ENCODE results near the gene PITPNM3. TPM values are rescaled to one million over a fixed set of nuclear protein-coding genes. Genes with fewer than 3 reads are reported as not detected.

The PITPNM3 gene
- total RNA-seq, 1 donor from 2014 or later, result 2.8 TPM

GRCh38 chr17:6427279-6427781 is 129.0 kb downstream of the PITPNM3 start:
- peaks cover 4% of the 10 kb centered on the region for H3K9me3 Mint-ChIP-seq (ENCODE audit: low read depth)
- TF ChIP-seq, protein P1, sequence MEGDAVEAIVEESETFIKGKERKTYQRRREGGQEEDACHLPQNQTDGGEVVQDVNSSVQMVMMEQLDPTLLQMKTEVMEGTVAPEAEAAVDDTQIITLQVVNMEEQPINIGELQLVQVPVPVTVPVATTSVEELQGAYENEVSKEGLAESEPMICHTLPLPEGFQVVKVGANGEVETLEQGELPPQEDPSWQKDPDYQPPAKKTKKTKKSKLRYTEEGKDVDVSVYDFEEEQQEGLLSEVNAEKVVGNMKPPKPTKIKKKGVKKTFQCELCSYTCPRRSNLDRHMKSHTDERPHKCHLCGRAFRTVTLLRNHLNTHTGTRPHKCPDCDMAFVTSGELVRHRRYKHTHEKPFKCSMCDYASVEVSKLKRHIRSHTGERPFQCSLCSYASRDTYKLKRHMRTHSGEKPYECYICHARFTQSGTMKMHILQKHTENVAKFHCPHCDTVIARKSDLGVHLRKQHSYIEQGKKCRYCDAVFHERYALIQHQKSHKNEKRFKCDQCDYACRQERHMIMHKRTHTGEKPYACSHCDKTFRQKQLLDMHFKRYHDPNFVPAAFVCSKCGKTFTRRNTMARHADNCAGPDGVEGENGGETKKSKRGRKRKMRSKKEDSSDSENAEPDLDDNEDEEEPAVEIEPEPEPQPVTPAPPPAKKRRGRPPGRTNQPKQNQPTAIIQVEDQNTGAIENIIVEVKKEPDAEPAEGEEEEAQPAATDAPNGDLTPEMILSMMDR (IDR thresholded peaks at IDR 0.05; ENCODE audit: unreplicated experiment), result no peak
- no peak overlapping the region for H3K27ac Mint-ChIP-seq
- H3K36me3 Mint-ChIP-seq (ENCODE audit: insufficient read depth), result no peaks in the 10 kb centered on the region
- no peak overlapping the region for H3K4me3 Mint-ChIP-seq (ENCODE audit: low read depth)
- peaks cover 11% of the 10 kb centered on the region for H3K27me3 Mint-ChIP-seq
- H3K4me1 Mint-ChIP-seq (ENCODE audit: low read depth), result peaks cover 1% of the 10 kb centered on the region
- DNase-seq (ENCODE audit: low spot score, unreplicated experiment), result no peak

- no peak overlapping the region for H3K4me3 Mint-ChIP-seq (ENCODE audit: low read depth)
- H3K9me3 Mint-ChIP-seq (ENCODE audit: low read depth), result peaks cover 4% of the 10 kb centered on the region
- no peaks in the 10 kb centered on the region for H3K36me3 Mint-ChIP-seq (ENCODE audit: insufficient read depth)
- no peak for DNase-seq (ENCODE audit: low spot score, unreplicated experiment)
- H3K27ac Mint-ChIP-seq, result no peak overlapping the region
- peaks cover 1% of the 10 kb centered on the region for H3K4me1 Mint-ChIP-seq (ENCODE audit: low read depth)
- TF ChIP-seq, protein P1 (IDR thresholded peaks at IDR 0.05; ENCODE audit: unreplicated experiment), result no peak
- peaks cover 11% of the 10 kb centered on the region for H3K27me3 Mint-ChIP-seq
Observed at GRCh38 chr17:6426356-6427101, 129.8 kb downstream of the PITPNM3 start.

DNA sequence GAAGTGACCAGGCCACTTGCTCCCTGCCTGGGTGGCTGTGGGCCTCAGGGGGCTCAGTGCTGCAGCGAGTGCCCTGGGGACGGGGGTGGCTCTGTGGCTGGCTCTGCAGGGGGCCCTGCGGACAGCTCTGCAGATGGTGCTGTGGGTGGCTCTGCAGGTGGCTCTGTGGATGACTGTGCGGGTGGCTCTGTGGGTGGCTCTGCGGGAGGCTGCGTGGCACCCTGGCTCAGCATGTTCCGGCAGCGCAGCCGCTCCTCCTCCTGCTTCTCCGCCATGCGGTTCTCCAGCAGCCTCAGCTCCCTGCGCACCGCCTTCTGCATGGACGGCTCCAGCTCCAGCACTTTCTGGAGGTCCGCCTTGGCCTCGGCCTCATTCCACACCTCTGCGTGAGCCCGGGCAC is 130.9 kb downstream of the PITPNM3 start:
- Mint-ChIP-seq H3K4me3 (ENCODE audit: low read depth) (no peak overlapping the region), H3K4me1 (ENCODE audit: low read depth) (peaks cover 2% of the 10 kb centered on the region), H3K27me3 (peaks cover 11% of the 10 kb centered on the region), H3K36me3 (ENCODE audit: insufficient read depth) (no peaks in the 10 kb centered on the region), H3K9me3 (ENCODE audit: low read depth) (peaks cover 4% of the 10 kb centered on the region), H3K27ac (no peak overlapping the region)
- TF ChIP-seq, protein P1 (IDR thresholded peaks at IDR 0.05; ENCODE audit: unreplicated experiment), result no peak
- no peak for DNase-seq (ENCODE audit: low spot score, unreplicated experiment)

GRCh38 chr17:6423931-6424330 is 132.4 kb downstream of the PITPNM3 start:
- no peak overlapping the region for H3K4me3 Mint-ChIP-seq (ENCODE audit: low read depth)
- DNase-seq (ENCODE audit: low spot score, unreplicated experiment), result no peak
- TF ChIP-seq, protein P1 (IDR thresholded peaks at IDR 0.05; ENCODE audit: unreplicated experiment), result no peak
- H3K4me1 Mint-ChIP-seq (ENCODE audit: low read depth), result peaks cover 6% of the 10 kb centered on the region
- H3K27ac Mint-ChIP-seq, result no peak overlapping the region
- H3K36me3 Mint-ChIP-seq (ENCODE audit: insufficient read depth), result no peaks in the 10 kb centered on the region
- peaks cover 11% of the 10 kb centered on the region for H3K27me3 Mint-ChIP-seq
- no peaks in the 10 kb centered on the region for H3K9me3 Mint-ChIP-seq (ENCODE audit: low read depth)

DNA sequence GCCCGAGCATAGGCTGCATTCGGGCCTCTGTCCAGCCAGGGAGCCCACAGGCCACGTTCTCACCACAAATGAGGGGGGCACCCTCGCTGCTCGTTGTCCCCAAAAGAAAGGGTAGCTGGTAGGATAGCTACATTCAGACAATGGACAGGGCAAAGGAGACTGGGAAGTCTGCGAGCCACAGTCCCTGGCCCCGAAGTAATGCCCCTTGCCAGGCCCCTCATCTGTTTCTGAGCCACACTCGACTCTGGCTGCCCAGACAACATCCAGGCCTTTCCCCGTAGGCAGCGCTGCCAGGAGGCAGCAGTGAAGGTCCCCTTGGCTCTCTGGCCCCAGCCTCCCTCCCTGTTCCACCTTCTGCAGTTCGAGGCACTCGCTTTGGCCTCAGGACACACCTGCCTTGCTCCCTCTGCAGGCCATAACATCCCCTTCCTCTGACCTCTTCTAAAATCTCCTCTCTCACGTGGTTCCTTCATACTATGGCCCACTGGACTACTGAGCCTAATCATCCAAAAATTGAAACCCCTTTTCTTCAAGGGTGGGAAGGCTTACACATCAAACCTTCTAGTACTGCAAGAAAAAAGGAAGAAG is 133.6 kb downstream of the PITPNM3 start:
- no peak for DNase-seq (ENCODE audit: low spot score, unreplicated experiment)
- H3K36me3 Mint-ChIP-seq (ENCODE audit: insufficient read depth), result no peaks in the 10 kb centered on the region
- no peak overlapping the region for H3K27ac Mint-ChIP-seq
- H3K4me1 Mint-ChIP-seq (ENCODE audit: low read depth), result peaks cover 6% of the 10 kb centered on the region
- H3K9me3 Mint-ChIP-seq (ENCODE audit: low read depth), result no peaks in the 10 kb centered on the region
- no peak overlapping the region for H3K4me3 Mint-ChIP-seq (ENCODE audit: low read depth)
- peaks cover 11% of the 10 kb centered on the region for H3K27me3 Mint-ChIP-seq
- TF ChIP-seq, protein P1 (IDR thresholded peaks at IDR 0.05; ENCODE audit: unreplicated experiment), result peak; percentile 9
